Breast epithelium (tissue), 3 donors: ENCODE results near the gene CCDC83.

ENCODE experiments used
- POLR2A ChIP-seq: fragments of 450-650 bp; IDR thresholded peaks from one replicate; pipeline ENCODE4 v1.6.1; 2016; ENCODE audit warnings: antibody characterized with exemption, mild to moderate bottlenecking, moderate library complexity
- POLR2AphosphoS5 ChIP-seq, 3 donors: sonication (generic); formaldehyde crosslinking; IDR thresholded peaks; one replicate each; pipeline ENCODE4 v1.6.1; 2017; ENCODE audit warnings: antibody characterized with exemption in 3 of 3
- TF ChIP-seq, protein P1 (sequence below), 3 donors: fragments of 450-650 bp; IDR thresholded peaks; one replicate each; pipeline ENCODE4 v1.5.1; 2016 to 2017; ENCODE audit warnings: antibody characterized with exemption in 3 of 3, mild to moderate bottlenecking in 3 of 3, moderate library complexity in 3 of 3

DNA sequence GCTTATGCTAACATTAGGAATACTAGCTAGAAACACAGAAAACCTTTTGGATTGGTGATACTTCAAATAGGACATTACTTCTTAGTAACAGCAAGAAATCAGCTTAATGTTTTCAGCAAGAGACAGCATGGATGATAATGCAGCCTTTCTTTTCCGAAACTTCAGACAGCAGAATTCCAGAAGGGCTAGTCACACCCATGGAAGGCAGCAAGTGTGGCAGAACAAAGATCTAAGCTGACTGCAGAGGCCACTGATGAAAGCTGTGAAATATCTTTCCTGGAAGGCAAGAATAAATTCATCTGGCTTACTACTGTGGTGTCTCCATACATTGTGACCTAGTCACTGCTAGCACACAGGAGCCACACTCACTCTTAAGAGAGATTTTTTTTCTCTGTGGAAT lies 100.3 kb downstream of the CCDC83 start:
- TF ChIP-seq, protein P1, sequence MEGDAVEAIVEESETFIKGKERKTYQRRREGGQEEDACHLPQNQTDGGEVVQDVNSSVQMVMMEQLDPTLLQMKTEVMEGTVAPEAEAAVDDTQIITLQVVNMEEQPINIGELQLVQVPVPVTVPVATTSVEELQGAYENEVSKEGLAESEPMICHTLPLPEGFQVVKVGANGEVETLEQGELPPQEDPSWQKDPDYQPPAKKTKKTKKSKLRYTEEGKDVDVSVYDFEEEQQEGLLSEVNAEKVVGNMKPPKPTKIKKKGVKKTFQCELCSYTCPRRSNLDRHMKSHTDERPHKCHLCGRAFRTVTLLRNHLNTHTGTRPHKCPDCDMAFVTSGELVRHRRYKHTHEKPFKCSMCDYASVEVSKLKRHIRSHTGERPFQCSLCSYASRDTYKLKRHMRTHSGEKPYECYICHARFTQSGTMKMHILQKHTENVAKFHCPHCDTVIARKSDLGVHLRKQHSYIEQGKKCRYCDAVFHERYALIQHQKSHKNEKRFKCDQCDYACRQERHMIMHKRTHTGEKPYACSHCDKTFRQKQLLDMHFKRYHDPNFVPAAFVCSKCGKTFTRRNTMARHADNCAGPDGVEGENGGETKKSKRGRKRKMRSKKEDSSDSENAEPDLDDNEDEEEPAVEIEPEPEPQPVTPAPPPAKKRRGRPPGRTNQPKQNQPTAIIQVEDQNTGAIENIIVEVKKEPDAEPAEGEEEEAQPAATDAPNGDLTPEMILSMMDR (IDR thresholded peaks at IDR 0.05) = no peak
- no peak for TF ChIP-seq POLR2A
- TF ChIP-seq POLR2AphosphoS5 (IDR thresholded peaks at IDR 0.05) = no peak
